IgD-negative memory B cell (primary cell): ENCODE results near the gene CLCF1. TPM values are rescaled to one million over a fixed set of nuclear protein-coding genes. Genes with fewer than 3 reads are reported as not detected.

ENCODE experiments used
- polyA plus RNA-seq: library from polyadenylated mRNA; unstranded; fragments of 300-500 nt; fragmentation: Illumina TruSeq; gene quantifications from one replicate; pipeline ENCODE4 v1.2.3, GENCODE V29; 2021

Gene CLCF1
- polyA plus RNA-seq, 1 donor from 2014 or later = 5.1 TPM

Other genes with a start within 250 kb of the CLCF1 start
- gene GRK2, start 107.1 kb downstream of the CLCF1 start, polyA plus RNA-seq = 26.2 TPM
- gene ANKRD13D, start 84.3 kb downstream of the CLCF1 start, polyA plus RNA-seq = 17.3 TPM
- 5.5 TPM for gene SSH3, start 70.1 kb downstream of the CLCF1 start, polyA plus RNA-seq
- gene POLD4, start 20.1 kb downstream of the CLCF1 start, polyA plus RNA-seq = 384 TPM
- gene RAD9A, start 18.4 kb upstream of the CLCF1 start, polyA plus RNA-seq = 12.0 TPM
- gene PPP1CA, start 28.3 kb upstream of the CLCF1 start, polyA plus RNA-seq = 546 TPM
- 341 TPM for gene TBC1D10C, start 30.5 kb upstream of the CLCF1 start, polyA plus RNA-seq
- 2.4 TPM for gene CARNS1, start 42.1 kb upstream of the CLCF1 start, polyA plus RNA-seq
- 65.1 TPM for gene RPS6KB2, start 54.9 kb upstream of the CLCF1 start, polyA plus RNA-seq
- 1,093 TPM for gene PTPRCAP, start 64.1 kb upstream of the CLCF1 start, polyA plus RNA-seq
- 19.9 TPM for gene CORO1B, start 69.9 kb upstream of the CLCF1 start, polyA plus RNA-seq
- gene GPR152, start 79.1 kb upstream of the CLCF1 start, polyA plus RNA-seq = 1.8 TPM
- gene CABP4, start 81.8 kb upstream of the CLCF1 start, polyA plus RNA-seq = 3.9 TPM
- 272 TPM for gene TMEM134, start 95.7 kb upstream of the CLCF1 start, polyA plus RNA-seq
- 158 TPM for gene AIP, start 109.4 kb upstream of the CLCF1 start, polyA plus RNA-seq
- 40.6 TPM for gene PITPNM1, start 131.8 kb upstream of the CLCF1 start, polyA plus RNA-seq
- 133 TPM for gene CDK2AP2, start 134.6 kb upstream of the CLCF1 start, polyA plus RNA-seq
- gene CABP2, start 149.8 kb upstream of the CLCF1 start, polyA plus RNA-seq = not detected
- 214 TPM for gene GSTP1, start 210.2 kb upstream of the CLCF1 start, polyA plus RNA-seq
- 121 TPM for gene NDUFV1, start 233.3 kb upstream of the CLCF1 start, polyA plus RNA-seq